ENCODE measurements around the gene CCDC198.

CCDC198 gene

DNA sequence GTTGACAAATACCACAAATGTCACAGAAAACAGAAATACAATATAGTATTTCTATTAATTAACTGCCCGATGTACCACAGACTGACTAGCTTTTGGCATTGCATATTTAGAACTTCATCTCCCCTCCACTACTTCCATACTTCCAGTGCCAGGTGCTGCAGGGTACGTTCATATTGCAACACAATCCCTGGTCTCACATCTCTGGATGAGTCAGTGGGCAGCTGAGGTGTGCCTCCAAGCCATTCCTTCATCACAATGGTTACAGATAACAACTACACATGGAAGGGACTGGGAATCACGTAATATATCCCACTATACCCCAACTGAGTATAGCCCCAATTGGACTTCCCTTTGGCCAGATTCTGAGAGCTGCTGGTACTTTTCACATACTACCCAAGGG is 31.1 kb downstream of the CCDC198 start:
- FAIRE-seq, result no peak

DNA sequence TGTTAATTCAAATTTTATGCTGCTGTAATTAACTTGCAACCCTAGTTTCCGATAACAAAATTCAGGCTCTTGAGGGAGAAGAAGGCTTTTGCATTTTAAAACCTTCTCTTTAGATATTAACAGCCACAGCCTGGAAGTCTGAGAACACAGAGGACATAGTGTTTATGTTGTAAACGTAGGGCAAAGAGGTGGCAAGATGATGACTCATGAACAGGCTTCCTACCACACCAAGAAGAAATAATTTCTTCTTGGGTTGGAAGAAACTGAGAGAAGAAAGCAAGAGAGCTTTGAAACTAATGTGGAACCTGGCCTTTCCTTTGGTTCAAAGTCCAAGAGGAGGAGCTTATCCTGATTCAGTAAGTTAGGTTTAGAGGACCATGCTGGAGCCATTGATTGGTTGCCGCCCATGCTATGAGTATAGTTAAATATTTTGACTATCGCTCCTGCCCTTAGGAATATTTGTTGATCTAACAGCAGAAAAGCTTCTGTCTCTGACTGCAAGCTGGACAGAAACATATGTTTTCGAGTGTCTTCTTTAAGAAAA is 31.8 kb downstream of the CCDC198 start:
- FAIRE-seq, result no peak

DNA sequence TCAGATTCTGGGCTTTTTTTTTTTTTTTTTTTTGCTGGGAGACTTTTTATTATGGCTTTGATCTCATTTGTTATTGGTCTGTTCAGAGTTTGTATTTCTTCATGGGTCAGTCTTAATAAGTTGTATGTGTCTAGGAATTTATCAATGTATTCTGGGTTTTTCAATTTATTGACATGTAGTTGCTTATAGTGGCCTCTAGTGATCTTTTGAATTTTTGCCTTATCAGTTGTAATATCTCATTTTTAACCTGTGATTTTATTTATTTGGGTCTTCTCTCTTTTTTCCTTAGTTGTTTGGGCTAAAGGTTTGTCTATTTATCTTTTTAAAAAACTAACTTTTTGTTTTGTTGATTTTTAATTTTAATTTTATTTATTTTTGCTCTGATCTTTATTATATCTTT is 57.7 kb downstream of the CCDC198 start:
- FAIRE-seq, result no peak

DNA sequence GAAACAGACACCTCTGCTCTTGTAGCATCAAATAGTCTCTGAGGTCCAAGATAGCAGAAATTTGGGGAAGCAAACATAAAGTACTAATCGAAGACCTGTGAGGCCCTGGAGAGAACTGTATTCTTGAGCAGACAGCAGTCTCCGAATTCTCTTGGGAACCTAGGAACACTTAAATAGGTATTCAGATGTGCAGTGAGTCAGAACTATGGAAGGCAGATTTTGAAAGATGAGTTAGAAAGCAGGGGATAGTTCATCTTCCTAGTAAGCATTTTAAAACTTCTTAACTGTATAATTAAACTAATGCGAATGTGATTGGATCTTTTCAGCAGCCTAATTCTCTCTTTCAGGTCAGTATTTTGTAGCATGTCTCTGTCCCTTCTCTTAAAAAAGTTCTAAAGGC is 72.7 kb downstream of the CCDC198 start:
- no peak for FAIRE-seq

DNA sequence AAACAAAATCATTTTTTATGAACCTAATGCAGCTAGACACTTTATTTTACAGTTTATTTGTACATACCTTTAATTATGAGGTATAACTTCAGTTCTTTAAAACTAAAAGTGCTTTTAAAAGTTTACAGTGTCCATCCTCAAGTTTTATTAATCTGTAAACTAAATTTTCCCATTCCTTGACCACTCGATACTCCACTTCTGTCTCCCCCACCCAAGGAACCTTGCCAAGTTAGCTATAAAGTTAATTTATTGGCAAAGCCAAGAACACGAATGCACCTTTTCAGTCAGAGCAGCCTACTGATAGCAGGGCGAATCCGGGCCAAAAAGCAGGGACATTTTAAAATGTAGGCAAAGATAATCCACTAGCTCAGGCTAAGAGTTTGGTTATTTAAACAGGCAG is 73.6 kb downstream of the CCDC198 start:
- no peak for FAIRE-seq
